KOPT-K1 (cell line): ENCODE measurements around the gene DAPK1.

Experiments used
- H3K27ac ChIP-seq: fragments of 200-600 bp; sonication (generic); 2 replicates; pipeline ENCODE4 v1.5.1; 2016; ENCODE audit warnings: antibody characterized with exemption, mild to moderate bottlenecking, low read depth, low read length; ENCODE audit not compliant: poor library complexity, severe bottlenecking
- H3K36me3 ChIP-seq: fragments of 200-600 bp; sonication (generic); 2 replicates; pipeline ENCODE4 v1.5.1; 2017; ENCODE audit warnings: antibody characterized with exemption, mild to moderate bottlenecking, low read length, moderate library complexity; ENCODE audit not compliant: insufficient read depth
- H3K9me3 ChIP-seq: fragments of 200-600 bp; sonication (generic); 2 replicates; pipeline ENCODE4 v1.5.1; 2017; ENCODE audit warnings: antibody characterized with exemption, low read length, mild to moderate bottlenecking; ENCODE audit not compliant: insufficient read depth, poor library complexity, severe bottlenecking

Gene DAPK1

DNA sequence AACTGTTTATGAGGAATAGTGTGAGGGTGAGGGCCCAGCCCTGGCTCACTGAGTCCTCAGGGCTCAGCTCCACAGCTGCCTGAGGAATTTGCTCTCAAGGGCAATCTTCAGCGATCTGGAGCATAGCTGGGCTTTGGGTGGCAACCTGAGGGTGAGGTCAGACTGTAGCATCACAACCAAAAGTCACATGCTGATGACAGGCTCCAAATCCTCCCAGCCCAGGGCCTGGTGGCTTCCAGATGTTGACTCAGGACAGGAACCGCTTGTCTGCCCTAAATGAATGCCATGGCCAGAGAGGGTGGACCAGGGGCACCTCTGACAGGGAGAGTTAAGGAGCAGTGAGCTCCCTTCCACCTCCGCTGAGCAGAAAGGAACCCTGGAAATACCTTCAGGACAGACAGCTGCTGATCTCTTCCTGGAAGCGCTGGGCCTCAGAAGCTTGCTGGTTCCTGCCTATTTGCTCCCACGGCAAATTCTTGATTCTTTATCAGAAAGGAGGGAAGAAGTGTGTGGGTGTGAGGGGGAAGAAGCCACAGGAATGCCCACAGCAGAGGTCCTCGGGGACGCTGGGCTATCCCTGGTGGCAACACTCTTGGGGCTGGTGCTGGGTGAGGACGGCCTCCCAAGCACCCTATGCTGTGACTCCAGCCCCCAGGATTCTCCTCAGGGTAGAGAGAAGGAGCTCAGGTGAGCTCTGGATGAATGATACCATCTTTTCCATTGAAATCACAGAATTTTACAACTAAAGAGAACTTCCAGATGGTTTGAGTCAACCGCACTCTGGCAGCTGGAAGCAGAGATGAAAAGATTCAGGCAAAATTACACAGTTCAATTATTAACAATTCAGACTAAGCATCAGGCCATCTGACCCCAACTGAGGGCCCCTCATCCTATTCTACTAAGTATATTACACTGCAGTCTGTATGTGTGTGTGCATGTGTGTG, 214.5 kb downstream of the DAPK1 start:
- no peak overlapping the region for H3K27ac ChIP-seq
- H3K9me3 ChIP-seq = no peaks in the 10 kb centered on the region

GRCh38 chr9:87712801-87713277, 215.2 kb downstream of the DAPK1 start:
- Histone ChIP-seq H3K36me3 (no peaks in the 10 kb centered on the region), H3K27ac (no peak overlapping the region), H3K9me3 (no peaks in the 10 kb centered on the region)

More for the DNA sequence above, 214.5 kb downstream of the DAPK1 start:
- H3K36me3 ChIP-seq = no peaks in the 10 kb centered on the region

DNA sequence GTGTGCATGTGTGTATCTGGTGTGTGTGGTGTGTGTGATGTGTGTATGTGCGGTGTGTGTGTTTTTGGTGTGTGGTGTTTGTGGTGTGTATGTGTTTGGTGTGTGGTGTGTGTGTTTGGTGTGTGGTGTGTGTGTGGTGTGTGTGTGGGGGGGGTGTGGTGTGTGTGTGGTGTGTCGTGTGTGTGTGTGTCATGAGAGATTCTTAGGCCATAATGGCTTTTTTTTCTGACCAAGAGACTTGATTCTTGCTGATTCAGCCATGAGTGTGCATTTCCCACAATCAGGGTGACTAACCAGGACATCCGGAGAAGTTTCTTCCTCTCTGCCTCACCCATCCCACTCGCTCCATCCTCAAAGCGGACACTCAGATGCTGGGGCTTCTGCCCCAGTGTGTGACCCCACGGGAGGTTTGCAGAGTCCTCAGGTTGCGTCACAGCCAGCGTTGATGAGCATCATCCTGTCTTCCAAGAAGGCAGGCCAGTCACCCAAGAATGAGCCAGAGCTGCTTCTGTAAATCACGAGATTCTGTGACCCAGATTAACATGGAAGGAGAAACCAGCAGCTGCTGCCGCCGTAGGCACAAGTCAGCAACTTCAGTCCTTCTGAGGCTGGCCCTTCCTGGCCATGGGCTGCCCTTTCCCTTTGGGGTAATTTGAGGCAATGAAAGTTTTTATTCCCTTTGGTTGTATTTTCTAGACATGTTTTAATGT, 215.8 kb downstream of the DAPK1 start:
- Histone ChIP-seq H3K9me3 (no peaks in the 10 kb centered on the region), H3K36me3 (no peaks in the 10 kb centered on the region), H3K27ac (no peak overlapping the region)

GRCh38 chr9:87713988-87714330, 216.3 kb downstream of the DAPK1 start:
- H3K9me3 ChIP-seq = no peaks in the 10 kb centered on the region
- no peak overlapping the region for H3K27ac ChIP-seq
- no peaks in the 10 kb centered on the region for H3K36me3 ChIP-seq

GRCh38 chr9:87714819-87715218, 217.2 kb downstream of the DAPK1 start:
- no peaks in the 10 kb centered on the region for H3K9me3 ChIP-seq
- no peak overlapping the region for H3K27ac ChIP-seq

DNA sequence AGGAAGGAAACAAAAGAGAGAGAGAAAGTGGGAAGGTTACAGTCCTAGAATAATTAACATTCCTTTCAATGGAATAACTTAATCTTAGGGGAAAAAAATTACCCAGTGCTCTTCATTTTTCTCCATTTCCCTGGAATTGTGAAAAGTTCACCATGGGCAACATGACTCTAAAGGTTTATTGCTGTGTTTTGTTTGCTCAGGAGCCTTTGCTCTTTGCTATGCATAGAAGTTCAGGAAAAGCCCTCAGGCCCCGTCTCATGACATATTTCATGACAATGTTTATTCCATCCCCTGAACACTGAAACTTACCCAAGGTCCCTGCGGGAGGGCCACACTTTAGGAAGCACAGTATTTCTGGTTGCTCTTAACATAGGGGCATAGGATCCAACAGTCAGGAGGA, 218.5 kb downstream of the DAPK1 start:
- Histone ChIP-seq H3K27ac (no peak overlapping the region), H3K36me3 (no peaks in the 10 kb centered on the region), H3K9me3 (no peaks in the 10 kb centered on the region)

More at GRCh38 chr9:87714819-87715218, 217.2 kb downstream of the DAPK1 start:
- no peaks in the 10 kb centered on the region for H3K36me3 ChIP-seq

GRCh38 chr9:87717456-87717855, 219.8 kb downstream of the DAPK1 start:
- H3K9me3 ChIP-seq = no peaks in the 10 kb centered on the region
- H3K36me3 ChIP-seq = no peaks in the 10 kb centered on the region
- H3K27ac ChIP-seq = no peak overlapping the region

DNA sequence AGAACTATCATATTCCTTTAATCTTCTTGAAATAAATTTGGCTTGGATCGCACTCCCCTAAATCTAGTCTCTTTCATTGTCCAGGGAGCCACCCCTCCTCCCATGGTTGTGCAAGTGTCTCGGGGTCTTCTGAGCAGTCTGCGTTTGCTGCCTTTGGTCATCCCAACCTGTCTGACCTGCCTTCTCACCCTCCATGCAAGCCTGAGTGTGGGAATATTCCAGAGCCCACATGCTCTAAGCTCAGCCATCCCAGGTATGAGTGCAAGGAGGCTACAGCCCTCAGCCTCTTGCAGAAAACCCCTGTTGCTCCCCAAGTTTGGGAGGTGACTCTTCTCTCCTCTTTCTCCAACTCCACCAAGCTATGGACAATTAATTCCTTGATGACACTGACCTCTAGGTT, 220.6 kb downstream of the DAPK1 start:
- no peak overlapping the region for H3K27ac ChIP-seq
- H3K9me3 ChIP-seq = no peaks in the 10 kb centered on the region
- no peaks in the 10 kb centered on the region for H3K36me3 ChIP-seq

DNA sequence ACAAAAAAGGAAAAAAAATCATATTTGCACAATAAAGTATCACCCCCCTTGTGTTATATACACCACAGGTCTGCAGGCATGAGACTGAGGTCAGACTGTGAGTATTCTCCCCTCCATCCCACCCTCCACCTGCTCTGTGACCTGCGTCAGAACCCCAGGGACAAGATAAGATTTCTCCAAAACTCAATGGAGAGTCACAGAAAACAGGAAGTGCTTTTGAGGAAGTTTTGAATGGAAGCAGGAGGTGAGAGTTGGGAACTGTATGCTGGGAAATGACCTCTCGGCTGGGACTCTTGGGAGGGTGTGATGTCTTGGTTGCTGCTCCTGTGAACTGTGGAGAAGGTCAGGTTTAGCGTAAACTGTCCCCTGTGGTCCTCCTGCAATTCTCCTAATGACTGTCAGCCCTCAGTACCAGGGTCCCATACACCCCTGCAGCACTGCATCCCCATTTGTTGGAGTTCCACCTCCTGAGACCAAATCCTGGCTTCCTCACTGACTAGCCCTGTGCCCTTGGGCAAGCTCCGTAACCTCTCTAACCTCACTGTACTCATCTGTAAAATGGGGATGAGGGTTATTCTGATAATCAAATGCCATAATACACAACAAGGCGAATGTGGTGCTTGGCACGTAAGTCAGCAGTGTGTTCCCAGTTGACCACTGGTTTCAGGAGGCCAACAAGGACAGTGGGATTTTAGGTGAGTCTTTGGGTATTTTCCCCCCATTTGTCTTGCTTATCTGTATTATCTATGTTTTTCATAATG, 221.4 kb downstream of the DAPK1 start:
- Histone ChIP-seq H3K36me3 (no peaks in the 10 kb centered on the region), H3K9me3 (no peaks in the 10 kb centered on the region)

GRCh38 chr9:87720173-87720572, 222.5 kb downstream of the DAPK1 start:
- no peak overlapping the region for H3K27ac ChIP-seq
- H3K9me3 ChIP-seq = no peaks in the 10 kb centered on the region
- H3K36me3 ChIP-seq = no peaks in the 10 kb centered on the region

More for the DNA sequence above, 221.4 kb downstream of the DAPK1 start:
- no peak overlapping the region for H3K27ac ChIP-seq

DNA sequence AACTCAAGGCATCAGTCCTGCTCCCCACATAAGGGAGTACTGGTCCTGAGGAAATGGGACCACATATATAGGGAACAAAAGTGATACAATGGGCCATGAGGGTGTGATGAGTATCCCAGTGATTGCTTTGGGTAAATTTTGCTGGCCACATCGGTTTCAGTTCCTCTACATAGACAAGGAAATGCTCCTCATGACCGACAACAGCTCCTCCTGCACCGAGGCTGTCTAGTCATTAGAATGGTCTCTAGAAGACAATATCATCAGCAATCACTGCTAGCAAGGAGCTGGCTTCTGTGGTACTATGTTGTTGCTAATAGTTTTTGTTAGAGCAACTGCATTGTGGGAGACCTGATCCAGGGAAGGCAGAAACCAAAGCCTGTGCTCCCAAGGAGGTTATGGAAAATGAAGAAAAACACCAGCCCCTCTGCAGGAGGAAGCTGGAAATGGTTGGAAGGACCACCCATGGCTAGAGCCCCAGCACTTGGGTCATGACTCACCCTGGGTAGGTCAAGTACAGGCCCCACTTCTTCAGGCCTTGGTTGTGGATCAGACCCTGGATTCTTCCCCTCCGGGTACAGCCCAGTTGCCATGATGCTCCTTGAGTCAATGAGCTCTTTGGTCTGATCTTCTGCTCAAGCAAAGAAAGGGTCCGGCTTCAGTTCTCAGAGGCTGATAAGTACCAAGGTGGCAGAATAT, 224.9 kb downstream of the DAPK1 start:
- no peak overlapping the region for H3K27ac ChIP-seq
- no peaks in the 10 kb centered on the region for H3K36me3 ChIP-seq
- no peaks in the 10 kb centered on the region for H3K9me3 ChIP-seq

DNA sequence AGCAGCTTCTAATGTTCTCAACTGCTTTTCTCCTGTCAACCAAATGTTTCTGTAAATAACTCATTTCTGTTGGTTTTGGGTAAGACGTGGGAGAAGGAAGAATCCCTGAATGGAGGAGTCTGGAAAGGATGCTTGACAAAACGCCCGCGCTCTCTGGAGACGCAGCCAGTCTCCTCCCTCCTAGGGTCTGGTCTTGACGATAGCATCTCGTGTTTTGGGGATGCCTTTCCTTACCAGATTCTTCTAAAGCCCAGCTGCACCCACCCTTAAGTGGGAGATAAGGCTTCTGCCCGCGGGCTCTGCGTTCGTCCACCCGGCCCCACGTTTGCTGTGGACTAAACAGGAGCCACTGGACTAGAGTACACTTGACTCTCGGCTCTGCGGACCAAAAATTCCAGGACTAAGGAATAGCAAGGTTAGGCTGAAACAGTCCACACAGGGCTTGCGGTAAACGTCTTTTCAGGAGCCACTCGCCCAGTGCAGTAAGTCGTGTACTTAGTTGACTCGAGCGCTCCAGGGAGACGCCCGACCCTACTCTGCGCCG, 227.8 kb downstream of the DAPK1 start:
- Histone ChIP-seq H3K9me3 (no peaks in the 10 kb centered on the region), H3K27ac (no peak overlapping the region), H3K36me3 (no peaks in the 10 kb centered on the region)

DNA sequence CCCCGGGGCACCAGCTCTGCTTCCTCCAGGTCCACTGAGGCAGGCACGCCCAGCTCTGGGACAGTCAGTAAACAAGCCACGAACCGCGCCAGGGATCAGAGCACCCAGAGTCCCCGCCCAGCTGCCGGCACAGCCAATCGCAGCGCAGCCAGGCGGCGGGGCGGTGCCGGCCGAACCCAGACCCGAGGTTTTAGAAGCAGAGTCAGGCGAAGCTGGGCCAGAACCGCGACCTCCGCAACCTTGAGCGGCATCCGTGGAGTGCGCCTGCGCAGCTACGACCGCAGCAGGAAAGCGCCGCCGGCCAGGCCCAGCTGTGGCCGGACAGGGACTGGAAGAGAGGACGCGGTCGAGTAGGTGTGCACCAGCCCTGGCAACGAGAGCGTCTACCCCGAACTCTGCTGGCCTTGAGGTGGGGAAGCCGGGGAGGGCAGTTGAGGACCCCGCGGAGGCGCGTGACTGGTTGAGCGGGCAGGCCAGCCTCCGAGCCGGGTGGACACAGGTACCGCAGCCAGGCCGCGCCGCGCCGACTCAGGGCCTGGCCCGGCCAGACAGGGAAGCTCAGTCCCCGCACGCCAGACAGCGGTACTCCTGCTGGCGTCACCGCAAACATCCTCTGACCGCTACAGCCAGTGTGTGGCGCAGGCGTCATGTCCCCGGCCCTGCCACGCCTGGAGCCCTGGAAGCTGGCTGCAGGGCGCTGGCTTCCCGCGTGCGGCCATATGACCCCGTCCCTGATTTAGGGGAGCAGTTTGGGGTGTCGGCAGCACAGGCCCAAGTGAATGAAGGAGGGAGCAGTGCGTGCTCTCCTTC, 228.4 kb downstream of the DAPK1 start, which contains the start of gene CTSL:
Gene CTSL (plus strand): TSS at position 220 of the 810 bp plus-strand sequence. CDS start 1,485 bp downstream, outside the sequence.
- H3K9me3 ChIP-seq = no peaks in the 10 kb centered on the region
- H3K36me3 ChIP-seq = no peaks in the 10 kb centered on the region
- no peak within 1 kb of the TSS for H3K27ac ChIP-seq
